ENCODE results near the gene PDLIM1.

Gene PDLIM1

DNA sequence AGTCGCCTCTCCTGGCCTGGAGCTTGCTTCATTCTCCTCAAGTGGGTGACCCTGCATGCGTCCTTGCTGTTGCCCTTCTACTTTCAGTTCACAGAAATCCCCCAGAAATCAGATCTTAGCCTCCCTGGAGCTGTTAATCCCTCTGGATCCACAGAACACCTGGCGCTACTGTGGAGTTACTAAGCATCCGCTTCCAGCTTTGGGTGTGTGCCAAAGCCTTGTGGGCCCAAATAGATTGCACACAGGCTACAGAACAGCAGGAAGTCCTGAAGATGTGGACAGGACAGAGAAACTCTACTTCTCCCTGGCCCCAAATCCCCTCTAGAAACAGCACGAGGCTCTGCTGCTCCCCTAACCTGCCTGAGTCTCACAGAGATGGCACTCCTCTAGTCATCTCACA, 36.6 kb upstream of the PDLIM1 start:
- peak overlapping the region in 1 of 2 donors; percentile 60 for H3K27ac ChIP-seq
- TF ChIP-seq, protein P1, sequence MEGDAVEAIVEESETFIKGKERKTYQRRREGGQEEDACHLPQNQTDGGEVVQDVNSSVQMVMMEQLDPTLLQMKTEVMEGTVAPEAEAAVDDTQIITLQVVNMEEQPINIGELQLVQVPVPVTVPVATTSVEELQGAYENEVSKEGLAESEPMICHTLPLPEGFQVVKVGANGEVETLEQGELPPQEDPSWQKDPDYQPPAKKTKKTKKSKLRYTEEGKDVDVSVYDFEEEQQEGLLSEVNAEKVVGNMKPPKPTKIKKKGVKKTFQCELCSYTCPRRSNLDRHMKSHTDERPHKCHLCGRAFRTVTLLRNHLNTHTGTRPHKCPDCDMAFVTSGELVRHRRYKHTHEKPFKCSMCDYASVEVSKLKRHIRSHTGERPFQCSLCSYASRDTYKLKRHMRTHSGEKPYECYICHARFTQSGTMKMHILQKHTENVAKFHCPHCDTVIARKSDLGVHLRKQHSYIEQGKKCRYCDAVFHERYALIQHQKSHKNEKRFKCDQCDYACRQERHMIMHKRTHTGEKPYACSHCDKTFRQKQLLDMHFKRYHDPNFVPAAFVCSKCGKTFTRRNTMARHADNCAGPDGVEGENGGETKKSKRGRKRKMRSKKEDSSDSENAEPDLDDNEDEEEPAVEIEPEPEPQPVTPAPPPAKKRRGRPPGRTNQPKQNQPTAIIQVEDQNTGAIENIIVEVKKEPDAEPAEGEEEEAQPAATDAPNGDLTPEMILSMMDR (IDR thresholded peaks at IDR 0.05) = no peak
- no peak for DNase-seq (ENCODE audit: low spot score)
- no peak overlapping the region for H3K4me3 ChIP-seq

DNA sequence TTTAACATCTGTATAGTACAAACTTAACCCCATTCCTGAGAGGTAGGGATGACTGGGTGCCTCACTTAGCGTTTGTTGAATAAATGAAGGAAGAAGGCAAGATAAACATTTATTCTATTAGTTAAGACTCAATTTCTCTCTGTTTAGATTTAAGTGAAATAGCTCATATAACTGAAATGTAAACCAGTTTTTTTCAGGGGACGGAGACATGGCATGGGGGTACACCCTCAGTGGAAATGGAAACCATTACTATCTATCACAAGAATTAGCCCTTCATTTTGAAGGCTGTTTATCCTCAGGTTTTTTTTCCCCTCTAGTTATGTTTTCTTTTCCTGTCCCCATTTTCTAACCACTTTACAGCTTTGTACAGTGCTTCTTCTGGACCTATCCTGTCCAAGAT, 35.6 kb upstream of the PDLIM1 start:
- DNase-seq (ENCODE audit: low spot score) = no peak
- H3K27ac ChIP-seq = no peak overlapping the region
- no peak overlapping the region for H3K4me3 ChIP-seq
- TF ChIP-seq, protein P1 (IDR thresholded peaks at IDR 0.05) = no peak

DNA sequence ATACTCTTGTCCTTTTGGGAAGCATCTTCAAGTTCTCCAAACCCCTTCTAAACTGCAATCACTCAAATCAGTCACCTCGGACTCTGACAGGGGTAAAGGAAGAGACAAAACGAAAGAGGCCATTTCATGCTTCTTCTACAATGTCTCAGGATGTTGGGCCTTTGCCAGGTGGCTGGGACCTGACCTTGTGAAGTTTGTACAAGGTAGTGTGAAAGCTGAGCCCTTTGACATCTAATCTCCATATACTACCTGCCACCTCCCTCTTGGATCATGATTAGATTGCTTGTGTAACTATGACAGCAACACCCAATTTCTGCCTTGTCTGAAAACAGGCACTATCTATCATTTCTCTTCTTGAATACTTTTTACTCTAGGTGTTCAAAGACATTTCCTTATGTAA, 35.1 kb upstream of the PDLIM1 start:
- Histone ChIP-seq H3K4me3 (no peak overlapping the region), H3K27ac (no peak overlapping the region)
- TF ChIP-seq, protein P1 (IDR thresholded peaks at IDR 0.05) = no peak
- DNase-seq (ENCODE audit: low spot score) = no peak

DNA sequence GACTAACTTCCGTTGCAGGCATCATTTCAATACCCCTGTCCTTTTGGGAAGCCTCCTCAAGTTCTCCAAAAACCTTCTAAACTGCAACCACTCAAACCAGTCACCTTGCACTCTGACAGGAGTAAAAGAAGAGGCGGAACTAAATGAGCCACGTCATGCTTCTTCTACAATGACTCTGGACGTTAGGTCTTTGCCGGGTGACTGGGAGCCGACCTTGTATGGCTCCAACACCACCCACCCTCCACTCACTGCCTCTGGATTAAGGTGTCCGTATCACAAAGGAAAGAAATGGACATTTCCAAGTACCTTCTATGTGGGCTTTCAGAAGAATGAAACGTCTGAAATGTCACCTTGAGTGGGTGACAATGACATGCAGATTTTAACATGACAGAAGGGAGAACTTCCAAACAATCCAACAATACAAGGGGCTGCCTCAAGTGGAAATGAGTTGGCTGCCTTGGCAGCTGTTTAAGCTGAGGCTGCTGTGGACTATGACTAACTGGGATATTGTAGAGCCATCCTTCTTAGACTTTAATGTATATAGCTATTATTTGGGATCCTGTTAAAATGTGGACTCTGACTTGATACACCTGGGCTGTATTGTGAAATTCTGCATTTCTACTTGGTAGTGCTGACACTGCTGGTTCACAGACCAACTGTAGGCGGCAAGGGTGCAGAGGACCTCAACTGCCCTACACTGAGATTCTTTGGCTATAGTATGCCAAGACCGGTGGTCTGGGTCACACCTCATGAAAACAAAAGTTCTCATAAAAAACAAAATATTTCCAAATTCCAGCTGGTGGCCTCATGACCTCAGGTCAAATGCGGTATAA, 33.8 kb upstream of the PDLIM1 start:
- H3K4me3 ChIP-seq = no peak overlapping the region
- no peak overlapping the region for H3K27ac ChIP-seq
- DNase-seq (ENCODE audit: low spot score) = no peak
- TF ChIP-seq, protein P1 (IDR thresholded peaks at IDR 0.05) = no peak

DNA sequence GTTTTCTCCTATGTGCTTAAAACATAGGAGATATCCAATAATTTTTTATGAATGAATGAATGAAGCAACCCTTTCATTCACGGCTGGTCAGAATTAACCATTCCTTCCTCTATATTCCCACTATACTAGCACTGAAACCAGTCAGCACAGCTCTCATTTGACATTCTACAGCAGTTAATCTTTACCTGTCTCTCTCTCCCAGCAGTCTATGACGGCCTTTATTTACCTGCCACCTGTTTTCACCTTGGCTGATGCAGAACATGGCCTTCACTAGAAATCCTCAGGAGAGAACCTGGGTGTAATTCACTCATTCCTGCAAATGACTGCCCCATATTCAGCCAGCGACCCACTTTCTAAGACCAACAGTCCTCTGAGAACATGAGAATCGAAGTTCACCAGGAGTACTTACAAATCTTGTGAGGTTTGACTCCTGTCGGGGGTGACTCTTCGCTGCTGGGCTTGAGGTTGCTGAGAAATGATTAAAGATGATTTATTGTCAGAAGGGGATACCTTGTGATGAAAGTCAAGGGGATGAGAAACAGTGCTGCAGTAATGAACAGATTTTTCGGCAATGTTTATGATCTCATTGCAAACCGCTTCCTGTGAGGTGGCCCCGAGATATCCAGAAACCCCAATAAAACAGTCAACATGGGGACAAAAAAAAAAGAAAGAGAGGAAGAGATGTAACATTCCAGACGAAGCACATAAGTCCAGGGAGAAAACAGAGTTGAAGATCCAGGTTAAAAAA, 30.9 kb upstream of the PDLIM1 start:
- Histone ChIP-seq H3K4me3 (no peak overlapping the region), H3K27ac (no peak overlapping the region)
- DNase-seq (ENCODE audit: low spot score) = no peak
- TF ChIP-seq, protein P1 (IDR thresholded peaks at IDR 0.05) = no peak

DNA sequence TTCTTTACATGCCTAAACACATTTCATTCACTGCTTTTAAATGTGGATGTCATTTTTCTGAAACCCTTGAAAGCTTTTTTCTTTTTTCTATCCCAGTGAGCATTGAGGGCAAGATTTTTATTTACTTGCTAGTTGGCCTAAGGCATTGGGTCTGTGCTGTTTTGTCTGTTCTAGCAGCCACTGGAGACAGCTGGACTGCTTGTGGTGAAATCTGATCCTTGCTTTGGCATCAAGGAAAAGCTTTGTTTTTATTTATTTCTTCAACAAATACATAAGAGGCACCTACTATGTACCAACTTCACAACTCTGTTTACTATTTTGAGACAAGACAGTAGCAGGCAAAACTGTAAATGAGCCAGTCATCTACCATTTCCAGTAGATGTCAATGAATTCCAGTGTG, 28.4 kb upstream of the PDLIM1 start:
- no peak for DNase-seq (ENCODE audit: low spot score)
- H3K4me3 ChIP-seq = no peak overlapping the region
- TF ChIP-seq, protein P1 (IDR thresholded peaks at IDR 0.05) = no peak
- no peak overlapping the region for H3K27ac ChIP-seq
